ENCODE data around the gene CDK6.

DNA sequence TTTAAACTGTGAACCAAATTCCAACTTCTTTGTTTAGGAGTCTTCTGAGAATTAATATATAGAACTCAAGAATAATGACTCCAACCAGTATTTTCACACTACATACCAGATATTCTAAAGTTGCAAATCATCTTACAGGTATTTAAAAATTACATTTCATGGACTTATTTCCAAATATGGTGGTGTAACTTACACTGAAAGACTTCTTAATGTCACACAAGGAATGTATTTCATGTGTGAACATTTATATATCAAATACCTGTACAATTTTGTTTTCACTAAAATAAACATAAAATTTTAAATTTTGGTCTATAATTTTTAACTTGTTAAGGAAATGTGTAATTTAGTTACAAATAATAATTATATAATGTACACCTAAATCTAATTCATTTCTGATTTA, 2.6 kb upstream of the CDK6 start:
- TF ChIP-seq, protein P1, sequence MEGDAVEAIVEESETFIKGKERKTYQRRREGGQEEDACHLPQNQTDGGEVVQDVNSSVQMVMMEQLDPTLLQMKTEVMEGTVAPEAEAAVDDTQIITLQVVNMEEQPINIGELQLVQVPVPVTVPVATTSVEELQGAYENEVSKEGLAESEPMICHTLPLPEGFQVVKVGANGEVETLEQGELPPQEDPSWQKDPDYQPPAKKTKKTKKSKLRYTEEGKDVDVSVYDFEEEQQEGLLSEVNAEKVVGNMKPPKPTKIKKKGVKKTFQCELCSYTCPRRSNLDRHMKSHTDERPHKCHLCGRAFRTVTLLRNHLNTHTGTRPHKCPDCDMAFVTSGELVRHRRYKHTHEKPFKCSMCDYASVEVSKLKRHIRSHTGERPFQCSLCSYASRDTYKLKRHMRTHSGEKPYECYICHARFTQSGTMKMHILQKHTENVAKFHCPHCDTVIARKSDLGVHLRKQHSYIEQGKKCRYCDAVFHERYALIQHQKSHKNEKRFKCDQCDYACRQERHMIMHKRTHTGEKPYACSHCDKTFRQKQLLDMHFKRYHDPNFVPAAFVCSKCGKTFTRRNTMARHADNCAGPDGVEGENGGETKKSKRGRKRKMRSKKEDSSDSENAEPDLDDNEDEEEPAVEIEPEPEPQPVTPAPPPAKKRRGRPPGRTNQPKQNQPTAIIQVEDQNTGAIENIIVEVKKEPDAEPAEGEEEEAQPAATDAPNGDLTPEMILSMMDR (conservative IDR thresholded peaks at IDR 0.05 in 1 of 2, IDR thresholded peaks at IDR 0.05 in 1 of 2; ENCODE audit: extremely low read depth in 1 of 2, insufficient read depth in 1 of 2, low read depth in 1 of 2, low read length in 2 of 2), result no peak
- no peak for TF ChIP-seq EZH2 (IDR thresholded peaks at IDR 0.05; ENCODE audit: borderline replicate concordance, low read length)

Measured in mammary epithelial cell (primary cell).